ENCODE results near the gene CRELD2.

CRELD2 gene

GRCh38 chr22:49901457-49901856 lies 17.0 kb upstream of the CRELD2 start:
- no peak for TF ChIP-seq CTCF (IDR thresholded peaks at IDR 0.05; ENCODE audit: low read depth, low read length)
- Histone ChIP-seq H3K36me3 (peaks cover 15% of the 10 kb centered on the region), H3K4me3 (ENCODE audit: low read depth, low read length) (no peak overlapping the region), H3K9me3 (no peaks in the 10 kb centered on the region), H3K27me3 (no peaks in the 10 kb centered on the region), H3K4me1 (peaks cover 5% of the 10 kb centered on the region; the same call in 1 of the 2 replicates)
- DNase-seq = no peak

GRCh38 chr22:49903322-49904039 lies 15.0 kb upstream of the CRELD2 start:
- no peaks in the 10 kb centered on the region for H3K9me3 ChIP-seq
- H3K36me3 ChIP-seq = peaks cover 25% of the 10 kb centered on the region
- peaks cover 5% of the 10 kb centered on the region; the same call in 1 of the 2 replicates for H3K4me1 ChIP-seq
- DNase-seq = peak; percentile 76
- no peak for TF ChIP-seq CTCF (IDR thresholded peaks at IDR 0.05; ENCODE audit: low read depth, low read length)
- no peaks in the 10 kb centered on the region for H3K27me3 ChIP-seq
- H3K4me3 ChIP-seq (ENCODE audit: low read depth, low read length) = no peak overlapping the region

- no peak overlapping the region for H3K4me3 ChIP-seq (ENCODE audit: low read depth, low read length)
- no peak for DNase-seq
- H3K9me3 ChIP-seq = no peaks in the 10 kb centered on the region
- peaks cover 25% of the 10 kb centered on the region for H3K36me3 ChIP-seq
- no peaks in the 10 kb centered on the region for H3K27me3 ChIP-seq
- peaks cover 5% of the 10 kb centered on the region; the same call in 1 of the 2 replicates for H3K4me1 ChIP-seq
- TF ChIP-seq CTCF (IDR thresholded peaks at IDR 0.05; ENCODE audit: low read depth, low read length) = no peak
Measured at GRCh38 chr22:49904040-49904369, 14.4 kb upstream of the CRELD2 start.

GRCh38 chr22:49905465-49905864 lies 13.0 kb upstream of the CRELD2 start:
- Histone ChIP-seq H3K4me1 (peaks cover 5% of the 10 kb centered on the region; the same call in 1 of the 2 replicates), H3K36me3 (peaks cover 25% of the 10 kb centered on the region), H3K9me3 (no peaks in the 10 kb centered on the region), H3K4me3 (ENCODE audit: low read depth, low read length) (no peak overlapping the region), H3K27me3 (no peaks in the 10 kb centered on the region)
- no peak for TF ChIP-seq CTCF (IDR thresholded peaks at IDR 0.05; ENCODE audit: low read depth, low read length)
- no peak for DNase-seq

- peaks cover 5% of the 10 kb centered on the region; the same call in 1 of the 2 replicates for H3K4me1 ChIP-seq
- no peaks in the 10 kb centered on the region for H3K9me3 ChIP-seq
- DNase-seq = no peak
- peaks cover 25% of the 10 kb centered on the region for H3K36me3 ChIP-seq
- no peaks in the 10 kb centered on the region for H3K27me3 ChIP-seq
- TF ChIP-seq CTCF (IDR thresholded peaks at IDR 0.05; ENCODE audit: low read depth, low read length) = no peak
- H3K4me3 ChIP-seq (ENCODE audit: low read depth, low read length) = no peak overlapping the region
Measured at GRCh38 chr22:49906071-49906798, 12.2 kb upstream of the CRELD2 start.

GRCh38 chr22:49906799-49907290 lies 11.6 kb upstream of the CRELD2 start:
- no peaks in the 10 kb centered on the region for H3K27me3 ChIP-seq
- H3K36me3 ChIP-seq = peaks cover 25% of the 10 kb centered on the region
- H3K9me3 ChIP-seq = no peaks in the 10 kb centered on the region
- peaks cover 5% of the 10 kb centered on the region; the same call in 1 of the 2 replicates for H3K4me1 ChIP-seq
- no peak for DNase-seq
- no peak overlapping the region for H3K4me3 ChIP-seq (ENCODE audit: low read depth, low read length)
- no peak for TF ChIP-seq CTCF (IDR thresholded peaks at IDR 0.05; ENCODE audit: low read depth, low read length)
